ENCODE measurements around the gene GJA4.

The GJA4 gene

GRCh38 chr1:34792868-34793727 is at the start of gene GJA4:
TSS of gene GJA4 (plus strand) at chr1:34792999. CDS start at chr1:34794214, 1,215 bp downstream.
- Mint-ChIP-seq H3K36me3 (ENCODE audit: low read depth) (no peaks in the 10 kb centered on the region), H3K4me1 (ENCODE audit: low read depth) (no peaks in the 10 kb centered on the region), H3K27me3 (peaks cover 40% of the 10 kb centered on the region), H3K27ac (no peak within 1 kb of the TSS), H3K9me3 (no peaks in the 10 kb centered on the region), H3K4me3 (no peak within 1 kb of the TSS)
- intact Hi-C loops (cut with micrococcal nuclease): no loop called here

GRCh38 chr1:34743775-34744174 is 49.0 kb upstream of the GJA4 start:
- Mint-ChIP-seq H3K4me3 (no peak overlapping the region), H3K27ac (no peak overlapping the region), H3K4me1 (ENCODE audit: low read depth) (no peaks in the 10 kb centered on the region), H3K36me3 (ENCODE audit: low read depth) (no peaks in the 10 kb centered on the region), H3K27me3 (peaks cover 12% of the 10 kb centered on the region), H3K9me3 (no peaks in the 10 kb centered on the region)
- intact Hi-C loops (cut with micrococcal nuclease): loop anchor here (5.0 kb wide), 1 partner anchor 1111 kb away; no protein-coding TSS in a partner anchor

GRCh38 chr1:34744851-34745250 is 47.9 kb upstream of the GJA4 start:
- intact Hi-C loops (cut with micrococcal nuclease): loop anchor here (5.0 kb wide), 1 partner anchor 1113 kb away; no protein-coding TSS in a partner anchor
- Mint-ChIP-seq H3K9me3 (no peaks in the 10 kb centered on the region), H3K4me3 (no peak overlapping the region), H3K27me3 (peaks cover 12% of the 10 kb centered on the region), H3K27ac (no peak overlapping the region), H3K36me3 (ENCODE audit: low read depth) (no peaks in the 10 kb centered on the region), H3K4me1 (ENCODE audit: low read depth) (no peaks in the 10 kb centered on the region)

- Mint-ChIP-seq H3K36me3 (ENCODE audit: low read depth) (no peaks in the 10 kb centered on the region), H3K4me3 (no peak overlapping the region), H3K9me3 (no peaks in the 10 kb centered on the region), H3K27me3 (peaks cover 10% of the 10 kb centered on the region), H3K27ac (no peak overlapping the region), H3K4me1 (ENCODE audit: low read depth) (no peaks in the 10 kb centered on the region)
- intact Hi-C loops (cut with micrococcal nuclease): no loop called here
These were observed 47.1 kb upstream of the GJA4 start for GRCh38 chr1:34745666-34746065.

- Mint-ChIP-seq H3K9me3 (no peaks in the 10 kb centered on the region), H3K36me3 (ENCODE audit: low read depth) (no peaks in the 10 kb centered on the region), H3K27me3 (peaks cover 10% of the 10 kb centered on the region), H3K27ac (no peak overlapping the region), H3K4me3 (no peak overlapping the region), H3K4me1 (ENCODE audit: low read depth) (no peaks in the 10 kb centered on the region)
- intact Hi-C loops (cut with micrococcal nuclease): no loop called here
These were observed 46.7 kb upstream of the GJA4 start for GRCh38 chr1:34746101-34746500.

GRCh38 chr1:34746785-34747637 is 45.8 kb upstream of the GJA4 start:
- Mint-ChIP-seq H3K9me3 (no peaks in the 10 kb centered on the region), H3K4me1 (ENCODE audit: low read depth) (no peaks in the 10 kb centered on the region), H3K27ac (no peak overlapping the region), H3K4me3 (no peak overlapping the region), H3K27me3 (peaks cover 10% of the 10 kb centered on the region), H3K36me3 (ENCODE audit: low read depth) (no peaks in the 10 kb centered on the region)
- intact Hi-C loops (cut with micrococcal nuclease): no loop called here

GRCh38 chr1:34747638-34747941 is 45.2 kb upstream of the GJA4 start:
- Mint-ChIP-seq H3K4me1 (ENCODE audit: low read depth) (no peaks in the 10 kb centered on the region), H3K36me3 (ENCODE audit: low read depth) (no peaks in the 10 kb centered on the region), H3K27me3 (peaks cover 6% of the 10 kb centered on the region), H3K27ac (no peak overlapping the region), H3K9me3 (no peaks in the 10 kb centered on the region), H3K4me3 (no peak overlapping the region)
- intact Hi-C loops (cut with micrococcal nuclease): no loop called here

- H3K4me3 Mint-ChIP-seq: no peak overlapping the region
- no peaks in the 10 kb centered on the region for H3K9me3 Mint-ChIP-seq
- no peaks in the 10 kb centered on the region for H3K36me3 Mint-ChIP-seq (ENCODE audit: low read depth)
- peaks cover 4% of the 10 kb centered on the region for H3K27me3 Mint-ChIP-seq
- intact Hi-C loops (cut with micrococcal nuclease): no loop called here
- no peak overlapping the region for H3K27ac Mint-ChIP-seq
- H3K4me1 Mint-ChIP-seq (ENCODE audit: low read depth): no peaks in the 10 kb centered on the region
These were observed 42.8 kb upstream of the GJA4 start for GRCh38 chr1:34749992-34750391.

- intact Hi-C loops (cut with micrococcal nuclease): no loop called here
- H3K4me1 Mint-ChIP-seq (ENCODE audit: low read depth): no peaks in the 10 kb centered on the region
- no peak overlapping the region for H3K4me3 Mint-ChIP-seq
- H3K9me3 Mint-ChIP-seq: no peaks in the 10 kb centered on the region
- no peaks in the 10 kb centered on the region for H3K36me3 Mint-ChIP-seq (ENCODE audit: low read depth)
- peaks cover 4% of the 10 kb centered on the region for H3K27me3 Mint-ChIP-seq
- H3K27ac Mint-ChIP-seq: no peak overlapping the region
These were observed 42.2 kb upstream of the GJA4 start for GRCh38 chr1:34750610-34751009.

GRCh38 chr1:34753163-34753562 is 39.6 kb upstream of the GJA4 start:
- no peaks in the 10 kb centered on the region for H3K36me3 Mint-ChIP-seq (ENCODE audit: low read depth)
- peaks cover 2% of the 10 kb centered on the region for H3K27me3 Mint-ChIP-seq
- no peaks in the 10 kb centered on the region for H3K9me3 Mint-ChIP-seq
- no peak overlapping the region for H3K27ac Mint-ChIP-seq
- H3K4me3 Mint-ChIP-seq: no peak overlapping the region
- intact Hi-C loops (cut with micrococcal nuclease): no loop called here
- no peaks in the 10 kb centered on the region for H3K4me1 Mint-ChIP-seq (ENCODE audit: low read depth)

- Mint-ChIP-seq H3K9me3 (no peaks in the 10 kb centered on the region), H3K27ac (no peak within 1 kb of the TSS), H3K27me3 (peaks cover 1% of the 10 kb centered on the region), H3K36me3 (ENCODE audit: low read depth) (no peaks in the 10 kb centered on the region), H3K4me1 (ENCODE audit: low read depth) (no peaks in the 10 kb centered on the region), H3K4me3 (no peak within 1 kb of the TSS)
- intact Hi-C loops (cut with micrococcal nuclease): no loop called here
These were observed 37.7 kb upstream of the GJA4 start, which contains the start of gene GJB5 for GRCh38 chr1:34754964-34755637. TSS of gene GJB5 (plus strand) at chr1:34755047. CDS start at chr1:34757331, 2,284 bp downstream.

- intact Hi-C loops (cut with micrococcal nuclease): no loop called here
- Mint-ChIP-seq H3K4me3 (no peak overlapping the region), H3K36me3 (ENCODE audit: low read depth) (no peaks in the 10 kb centered on the region), H3K27ac (no peak overlapping the region), H3K4me1 (ENCODE audit: low read depth) (no peaks in the 10 kb centered on the region), H3K9me3 (no peaks in the 10 kb centered on the region), H3K27me3 (peaks cover 1% of the 10 kb centered on the region)
These were observed 36.8 kb upstream of the GJA4 start for GRCh38 chr1:34755961-34756360.

GRCh38 chr1:34757386-34757785 is 35.4 kb upstream of the GJA4 start:
- no peaks in the 10 kb centered on the region for H3K9me3 Mint-ChIP-seq
- intact Hi-C loops (cut with micrococcal nuclease): no loop called here
- no peaks in the 10 kb centered on the region for H3K4me1 Mint-ChIP-seq (ENCODE audit: low read depth)
- H3K36me3 Mint-ChIP-seq (ENCODE audit: low read depth): no peaks in the 10 kb centered on the region
- no peak overlapping the region for H3K4me3 Mint-ChIP-seq
- H3K27me3 Mint-ChIP-seq: peaks cover 1% of the 10 kb centered on the region
- H3K27ac Mint-ChIP-seq: no peak overlapping the region

- Mint-ChIP-seq H3K27ac (no peak overlapping the region), H3K27me3 (no peaks in the 10 kb centered on the region), H3K9me3 (no peaks in the 10 kb centered on the region), H3K36me3 (ENCODE audit: low read depth) (no peaks in the 10 kb centered on the region), H3K4me1 (ENCODE audit: low read depth) (no peaks in the 10 kb centered on the region), H3K4me3 (no peak overlapping the region)
- intact Hi-C loops (cut with micrococcal nuclease): no loop called here
These were observed 34.0 kb upstream of the GJA4 start for GRCh38 chr1:34758751-34759150.

Measured in dendritic cell treated with granulocyte-macrophage colony-stimulating factor and Interleukin-4, amounts not matched to agents 40 ng/mL and 50 ng/mL, for 4 days (primary cell).